ENCODE measurements around the gene NAPSA.

DNA sequence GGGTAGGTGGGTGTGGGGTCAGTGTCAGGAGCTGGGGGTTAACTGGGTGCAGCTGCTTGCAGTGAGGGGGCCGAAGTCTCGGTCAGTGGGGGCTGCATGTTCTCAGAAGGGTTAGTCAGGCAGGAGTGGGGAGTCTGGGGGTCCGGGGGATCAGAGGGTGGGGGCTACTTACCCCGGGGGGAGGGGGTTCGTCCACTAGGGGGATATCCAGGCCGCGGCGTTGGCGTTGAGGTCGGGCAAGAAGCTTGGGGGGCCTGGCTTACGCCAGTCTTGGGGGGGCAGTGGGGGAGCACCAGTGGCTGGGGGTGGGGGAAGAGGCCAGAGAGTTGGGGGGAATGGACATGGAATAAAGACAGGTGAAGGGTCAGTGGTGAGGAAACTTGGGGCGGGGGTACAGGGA, 45.4 kb downstream of the NAPSA start:
- TF ChIP-seq POLR2A (IDR thresholded peaks at IDR 0.05) = no peak
- TF ChIP-seq, protein P1, sequence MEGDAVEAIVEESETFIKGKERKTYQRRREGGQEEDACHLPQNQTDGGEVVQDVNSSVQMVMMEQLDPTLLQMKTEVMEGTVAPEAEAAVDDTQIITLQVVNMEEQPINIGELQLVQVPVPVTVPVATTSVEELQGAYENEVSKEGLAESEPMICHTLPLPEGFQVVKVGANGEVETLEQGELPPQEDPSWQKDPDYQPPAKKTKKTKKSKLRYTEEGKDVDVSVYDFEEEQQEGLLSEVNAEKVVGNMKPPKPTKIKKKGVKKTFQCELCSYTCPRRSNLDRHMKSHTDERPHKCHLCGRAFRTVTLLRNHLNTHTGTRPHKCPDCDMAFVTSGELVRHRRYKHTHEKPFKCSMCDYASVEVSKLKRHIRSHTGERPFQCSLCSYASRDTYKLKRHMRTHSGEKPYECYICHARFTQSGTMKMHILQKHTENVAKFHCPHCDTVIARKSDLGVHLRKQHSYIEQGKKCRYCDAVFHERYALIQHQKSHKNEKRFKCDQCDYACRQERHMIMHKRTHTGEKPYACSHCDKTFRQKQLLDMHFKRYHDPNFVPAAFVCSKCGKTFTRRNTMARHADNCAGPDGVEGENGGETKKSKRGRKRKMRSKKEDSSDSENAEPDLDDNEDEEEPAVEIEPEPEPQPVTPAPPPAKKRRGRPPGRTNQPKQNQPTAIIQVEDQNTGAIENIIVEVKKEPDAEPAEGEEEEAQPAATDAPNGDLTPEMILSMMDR (IDR thresholded peaks at IDR 0.05) = no peak
